HL-60 (cell line): Measurements from ENCODE around the gene CHN1.

ENCODE experiments used
- DNase-seq, 2 experiments: peaks; one replicate each; pipeline ENCODE4 v3.0.0-alpha.2; 2010 to 2020; ENCODE audit warnings: low read depth in 1 of 2, low spot score in 1 of 2
- H3K27ac ChIP-seq: fragments of 250-450 bp; sonication (Bioruptor Pico); replicated peaks from 2 replicates; pipeline ENCODE4 v1.5.1; 2020; ENCODE audit warnings: mild to moderate bottlenecking, moderate library complexity
- H3K27me3 ChIP-seq: fragments of 250-450 bp; sonication (Bioruptor Pico); 2 replicates; pipeline ENCODE4 v1.5.1; 2021; ENCODE audit warnings: mild to moderate bottlenecking, moderate library complexity; ENCODE audit not compliant: insufficient read depth, poor library complexity, severe bottlenecking
- H3K4me3 ChIP-seq: replicated peaks from 2 replicates; pipeline ENCODE4 v1.5.1; 2011; ENCODE audit warnings: mild to moderate bottlenecking, control low read depth, low read length; ENCODE audit not compliant: insufficient read depth
- GABPA ChIP-seq: IDR thresholded peaks from 2 replicates; pipeline ENCODE4 v1.6.1; 2012; ENCODE audit warnings: low read depth
- POLR2AphosphoS5 ChIP-seq: IDR thresholded peaks from 2 replicates; pipeline ENCODE4 v1.6.1; 2012; ENCODE audit warnings: low read depth
- SPI1 ChIP-seq: IDR thresholded peaks from 2 replicates; pipeline ENCODE4 v1.6.1; 2012; ENCODE audit warnings: low read depth, mild to moderate bottlenecking, borderline replicate concordance
- TF ChIP-seq, protein P1 (sequence below): IDR thresholded peaks from one replicate; pipeline ENCODE4 v1.5.1; 2011; ENCODE audit warnings: low read length, control low read depth, inconsistent platforms; ENCODE audit not compliant: insufficient read depth
- TF ChIP-seq, protein P2 (sequence below): IDR thresholded peaks from 2 replicates; pipeline ENCODE4 v1.6.1; 2012; ENCODE audit warnings: low read depth; ENCODE audit not compliant: insufficient replicate concordance

Gene CHN1

DNA sequence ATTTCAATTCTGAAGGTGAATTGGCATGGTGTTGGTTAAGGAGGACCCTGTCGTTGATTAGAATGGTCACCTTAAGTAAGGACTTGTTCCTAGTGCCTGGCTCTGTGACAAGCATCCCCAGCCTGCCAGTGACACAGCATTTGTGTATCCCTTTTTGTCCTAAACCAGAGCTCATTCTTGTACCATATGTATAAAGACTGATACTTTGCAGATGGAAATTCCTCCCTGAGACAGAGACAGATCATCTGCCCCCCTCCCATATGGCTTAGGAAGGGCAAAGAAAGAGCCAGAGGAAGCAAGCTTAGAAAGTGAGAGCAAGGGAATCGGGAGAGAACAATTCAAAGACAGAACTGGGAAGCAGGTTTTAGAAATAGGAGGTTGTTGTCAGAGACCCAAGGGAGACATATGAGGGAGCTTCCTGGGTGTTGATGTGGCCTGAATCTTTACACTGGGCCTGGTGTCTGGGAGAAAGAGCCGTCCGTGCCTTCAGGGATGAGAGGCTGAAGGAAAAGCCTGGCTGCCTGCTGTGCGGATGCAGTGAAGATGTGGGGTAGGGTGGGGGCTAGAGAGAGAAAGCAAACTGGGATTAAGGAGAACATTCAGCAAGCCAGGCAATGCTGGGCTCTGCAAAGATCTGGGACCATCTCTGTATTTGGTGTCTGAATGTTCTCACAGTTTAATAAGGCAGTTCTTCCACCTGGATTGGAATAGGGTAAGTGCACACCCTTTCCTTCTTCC, 227.7 kb downstream of the CHN1 start:
- no peak for DNase-seq
- H3K27me3 ChIP-seq = peaks cover 3% of the 10 kb centered on the region
- H3K27ac ChIP-seq = no peak overlapping the region
- no peak overlapping the region for H3K4me3 ChIP-seq
- TF ChIP-seq SPI1 (no peak), POLR2AphosphoS5 (no peak), GABPA (no peak)
- TF ChIP-seq, protein P1, sequence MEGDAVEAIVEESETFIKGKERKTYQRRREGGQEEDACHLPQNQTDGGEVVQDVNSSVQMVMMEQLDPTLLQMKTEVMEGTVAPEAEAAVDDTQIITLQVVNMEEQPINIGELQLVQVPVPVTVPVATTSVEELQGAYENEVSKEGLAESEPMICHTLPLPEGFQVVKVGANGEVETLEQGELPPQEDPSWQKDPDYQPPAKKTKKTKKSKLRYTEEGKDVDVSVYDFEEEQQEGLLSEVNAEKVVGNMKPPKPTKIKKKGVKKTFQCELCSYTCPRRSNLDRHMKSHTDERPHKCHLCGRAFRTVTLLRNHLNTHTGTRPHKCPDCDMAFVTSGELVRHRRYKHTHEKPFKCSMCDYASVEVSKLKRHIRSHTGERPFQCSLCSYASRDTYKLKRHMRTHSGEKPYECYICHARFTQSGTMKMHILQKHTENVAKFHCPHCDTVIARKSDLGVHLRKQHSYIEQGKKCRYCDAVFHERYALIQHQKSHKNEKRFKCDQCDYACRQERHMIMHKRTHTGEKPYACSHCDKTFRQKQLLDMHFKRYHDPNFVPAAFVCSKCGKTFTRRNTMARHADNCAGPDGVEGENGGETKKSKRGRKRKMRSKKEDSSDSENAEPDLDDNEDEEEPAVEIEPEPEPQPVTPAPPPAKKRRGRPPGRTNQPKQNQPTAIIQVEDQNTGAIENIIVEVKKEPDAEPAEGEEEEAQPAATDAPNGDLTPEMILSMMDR = no peak
- TF ChIP-seq, protein P2, sequence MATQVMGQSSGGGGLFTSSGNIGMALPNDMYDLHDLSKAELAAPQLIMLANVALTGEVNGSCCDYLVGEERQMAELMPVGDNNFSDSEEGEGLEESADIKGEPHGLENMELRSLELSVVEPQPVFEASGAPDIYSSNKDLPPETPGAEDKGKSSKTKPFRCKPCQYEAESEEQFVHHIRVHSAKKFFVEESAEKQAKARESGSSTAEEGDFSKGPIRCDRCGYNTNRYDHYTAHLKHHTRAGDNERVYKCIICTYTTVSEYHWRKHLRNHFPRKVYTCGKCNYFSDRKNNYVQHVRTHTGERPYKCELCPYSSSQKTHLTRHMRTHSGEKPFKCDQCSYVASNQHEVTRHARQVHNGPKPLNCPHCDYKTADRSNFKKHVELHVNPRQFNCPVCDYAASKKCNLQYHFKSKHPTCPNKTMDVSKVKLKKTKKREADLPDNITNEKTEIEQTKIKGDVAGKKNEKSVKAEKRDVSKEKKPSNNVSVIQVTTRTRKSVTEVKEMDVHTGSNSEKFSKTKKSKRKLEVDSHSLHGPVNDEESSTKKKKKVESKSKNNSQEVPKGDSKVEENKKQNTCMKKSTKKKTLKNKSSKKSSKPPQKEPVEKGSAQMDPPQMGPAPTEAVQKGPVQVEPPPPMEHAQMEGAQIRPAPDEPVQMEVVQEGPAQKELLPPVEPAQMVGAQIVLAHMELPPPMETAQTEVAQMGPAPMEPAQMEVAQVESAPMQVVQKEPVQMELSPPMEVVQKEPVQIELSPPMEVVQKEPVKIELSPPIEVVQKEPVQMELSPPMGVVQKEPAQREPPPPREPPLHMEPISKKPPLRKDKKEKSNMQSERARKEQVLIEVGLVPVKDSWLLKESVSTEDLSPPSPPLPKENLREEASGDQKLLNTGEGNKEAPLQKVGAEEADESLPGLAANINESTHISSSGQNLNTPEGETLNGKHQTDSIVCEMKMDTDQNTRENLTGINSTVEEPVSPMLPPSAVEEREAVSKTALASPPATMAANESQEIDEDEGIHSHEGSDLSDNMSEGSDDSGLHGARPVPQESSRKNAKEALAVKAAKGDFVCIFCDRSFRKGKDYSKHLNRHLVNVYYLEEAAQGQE = no peak

GRCh38 chr2:174776675-174777074, 228.5 kb downstream of the CHN1 start:
- DNase-seq = no peak
- Histone ChIP-seq H3K27ac (no peak overlapping the region), H3K27me3 (peaks cover 3% of the 10 kb centered on the region), H3K4me3 (no peak overlapping the region)
- TF ChIP-seq, protein P1 = no peak
- TF ChIP-seq GABPA (no peak), SPI1 (no peak), POLR2AphosphoS5 (no peak)
- TF ChIP-seq, protein P2 = no peak

GRCh38 chr2:174776223-174776622, 229.0 kb downstream of the CHN1 start:
- TF ChIP-seq SPI1 (no peak), POLR2AphosphoS5 (no peak), GABPA (no peak)
- TF ChIP-seq, protein P1 = no peak
- TF ChIP-seq, protein P2 = no peak
- H3K4me3 ChIP-seq = no peak overlapping the region
- H3K27me3 ChIP-seq = peaks cover 3% of the 10 kb centered on the region
- H3K27ac ChIP-seq = no peak overlapping the region
- no peak for DNase-seq
